Measurements from ENCODE around the gene VWA3A.
"Not testable (repeated sequence)": the region's sequence is repeated elsewhere in the genome, so short reads cannot be mapped to it uniquely, and the experiment has no call there.

The VWA3A gene, protein sequence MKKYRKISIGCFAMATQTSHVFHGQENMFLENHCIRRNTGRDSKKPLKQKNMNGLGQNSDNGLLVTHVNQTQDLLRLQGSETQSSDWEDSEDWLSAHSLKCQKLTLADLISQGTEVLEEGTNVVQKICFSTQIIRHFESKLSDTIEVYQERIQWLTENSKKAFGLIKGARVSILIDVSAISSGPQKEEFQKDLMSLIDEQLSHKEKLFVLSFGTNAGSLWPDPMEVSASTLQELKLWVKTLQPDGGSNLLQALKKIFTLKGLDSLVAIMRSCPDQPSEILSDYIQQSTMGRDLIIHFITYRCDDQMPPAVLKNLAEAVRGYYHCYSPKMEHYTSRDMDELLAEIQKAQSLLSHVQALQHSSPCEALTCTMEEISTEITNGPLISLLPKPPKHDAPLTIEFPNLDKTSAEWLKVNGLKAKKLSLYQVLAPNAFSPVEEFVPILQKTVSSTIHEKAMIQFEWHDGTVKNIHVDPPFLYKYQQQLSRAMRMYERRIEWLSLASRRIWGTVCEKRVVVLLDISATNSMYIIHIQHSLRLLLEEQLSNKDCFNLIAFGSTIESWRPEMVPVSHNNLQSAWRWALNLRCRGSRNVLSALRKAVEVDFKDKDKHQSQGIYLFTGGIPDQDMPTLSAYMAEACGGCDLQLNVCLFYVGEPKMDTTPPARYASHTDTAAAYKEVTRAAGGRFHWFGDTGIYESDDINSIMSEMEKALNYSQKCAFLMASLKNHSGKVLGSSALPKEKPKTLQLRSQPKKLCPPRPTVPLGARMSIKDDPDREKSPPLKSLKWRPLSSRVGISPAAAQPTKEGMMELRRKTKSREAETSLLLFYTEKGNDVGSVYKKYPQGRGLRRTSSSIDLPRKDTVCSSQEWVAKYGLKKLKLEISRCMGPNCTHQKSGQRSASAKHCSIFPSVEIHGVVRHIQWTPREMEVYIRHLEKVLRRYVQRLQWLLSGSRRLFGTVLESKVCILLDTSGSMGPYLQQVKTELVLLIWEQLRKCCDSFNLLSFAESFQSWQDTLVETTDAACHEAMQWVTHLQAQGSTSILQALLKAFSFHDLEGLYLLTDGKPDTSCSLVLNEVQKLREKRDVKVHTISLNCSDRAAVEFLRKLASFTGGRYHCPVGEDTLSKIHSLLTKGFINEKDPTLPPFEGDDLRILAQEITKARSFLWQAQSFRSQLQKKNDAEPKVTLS

DNA sequence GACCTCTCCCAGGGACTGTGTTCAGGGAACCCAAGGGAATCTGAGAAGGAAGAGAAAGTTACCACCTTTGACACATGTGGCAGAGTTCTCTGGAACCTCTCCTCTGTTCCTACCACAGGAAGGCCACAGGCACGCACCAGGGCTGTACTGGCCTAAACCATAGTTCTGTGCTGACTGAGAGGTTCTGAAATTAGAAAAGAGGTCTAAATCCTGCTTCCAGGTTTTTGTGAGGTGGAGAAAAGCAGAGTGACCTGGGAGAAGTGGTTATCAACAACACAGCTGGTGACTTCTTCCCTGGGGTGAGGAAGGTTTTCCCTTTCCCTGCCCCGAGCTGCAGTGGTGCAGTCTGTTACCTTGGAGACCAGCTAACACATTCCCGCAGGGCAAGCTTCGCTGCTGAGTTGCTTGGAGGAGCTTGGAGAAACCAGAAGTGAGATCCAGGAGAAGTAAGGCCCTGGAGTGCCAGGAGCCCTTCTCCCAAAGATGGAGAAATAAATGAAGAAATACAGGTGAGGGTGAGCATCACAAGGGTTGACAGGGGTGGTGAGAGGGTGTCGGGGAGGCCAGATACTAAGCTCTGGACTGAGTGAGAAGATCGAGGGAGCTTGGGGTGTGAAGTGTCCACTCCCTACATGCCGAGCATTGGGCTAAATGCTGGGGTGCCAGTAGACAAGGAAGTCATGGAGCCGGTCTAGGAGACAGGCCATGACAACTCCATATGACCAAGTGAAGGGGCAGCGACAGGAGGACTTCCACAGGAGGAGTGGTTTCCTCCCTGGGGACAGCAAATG lies at the start of gene VWA3A:
Gene VWA3A (plus strand): TSS at position 399 of the 791 bp plus-strand sequence. CDS start 97 bp downstream, at position 496.
- DNase-seq: no peak

DNA sequence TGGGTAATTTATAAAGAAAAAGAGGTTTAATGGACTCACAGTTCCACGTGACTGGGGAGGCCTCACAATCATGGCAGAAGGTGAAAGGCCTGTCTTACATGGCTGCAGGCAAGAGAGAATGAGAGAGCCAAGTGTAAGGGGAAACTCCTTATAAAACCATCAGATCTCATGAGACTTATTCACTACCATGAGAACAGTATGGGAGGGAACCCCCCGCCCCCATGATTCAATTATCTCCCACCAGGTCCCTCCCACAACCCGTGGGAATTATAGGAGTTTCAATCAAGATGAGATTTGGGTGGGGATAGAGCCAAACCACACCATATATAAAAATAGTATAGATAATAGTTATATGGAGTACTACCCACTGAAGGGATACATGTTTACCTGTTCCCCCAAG lies 48.5 kb upstream of the VWA3A start:
- DNase-seq: not testable (repeated sequence)

DNA sequence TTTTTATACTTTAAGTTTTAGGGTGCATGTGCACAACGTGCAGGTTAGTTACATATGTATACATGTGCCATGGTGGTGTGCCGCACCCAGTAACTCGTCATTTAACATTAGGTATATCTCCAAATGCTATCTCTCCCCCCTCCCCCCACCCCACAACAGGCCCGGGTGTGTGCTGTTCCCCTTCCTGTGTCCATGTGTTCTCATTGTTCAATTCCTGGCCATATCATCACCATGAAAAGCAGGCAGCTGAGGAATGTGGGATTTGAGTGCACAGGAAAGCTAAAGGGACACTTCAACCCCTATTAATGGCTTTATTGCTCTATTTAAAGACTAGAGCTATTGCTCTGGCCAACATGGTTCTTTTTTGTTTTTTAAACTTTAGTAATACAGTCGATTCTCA lies 46.5 kb upstream of the VWA3A start:
- not testable (repeated sequence) for DNase-seq

DNA sequence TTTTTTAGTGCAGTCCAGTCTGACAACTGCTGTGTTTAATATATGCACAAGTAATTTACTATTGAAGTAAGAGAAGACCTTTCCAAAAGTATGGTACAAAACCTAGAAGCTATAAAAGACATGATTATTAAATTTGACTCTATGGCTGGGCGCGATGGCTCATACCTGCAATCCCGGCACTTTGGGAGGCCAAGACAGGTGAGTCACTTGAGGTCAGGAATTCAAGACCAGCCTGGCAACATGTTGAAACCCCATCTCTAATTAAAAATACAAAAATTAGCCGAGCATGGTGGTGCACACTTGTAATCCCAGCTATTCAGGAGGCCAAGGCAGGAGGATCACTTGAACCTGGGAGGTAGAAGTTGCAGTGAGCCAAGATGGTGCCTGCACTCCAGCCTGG lies 41.4 kb upstream of the VWA3A start:
- no peak for DNase-seq

DNA sequence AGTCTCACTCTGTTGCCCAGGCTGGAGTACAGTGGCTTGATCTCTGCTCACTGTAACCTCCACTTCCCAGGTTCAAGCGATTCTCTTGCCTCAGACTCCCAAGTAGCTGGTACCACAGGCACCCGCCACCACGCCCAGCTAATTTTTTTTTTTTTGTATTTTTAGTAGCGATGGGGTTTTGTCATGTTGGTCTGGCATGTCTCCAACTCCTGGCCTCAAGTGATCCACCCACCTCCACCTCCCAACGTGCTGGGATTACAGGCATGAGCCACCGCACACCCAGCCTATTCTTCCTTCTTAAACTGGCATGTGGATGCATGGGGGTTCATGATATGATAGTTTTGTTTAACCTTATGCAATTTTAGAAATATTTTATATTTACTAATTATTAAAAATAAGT lies 39.4 kb upstream of the VWA3A start:
- DNase-seq: no peak

DNA sequence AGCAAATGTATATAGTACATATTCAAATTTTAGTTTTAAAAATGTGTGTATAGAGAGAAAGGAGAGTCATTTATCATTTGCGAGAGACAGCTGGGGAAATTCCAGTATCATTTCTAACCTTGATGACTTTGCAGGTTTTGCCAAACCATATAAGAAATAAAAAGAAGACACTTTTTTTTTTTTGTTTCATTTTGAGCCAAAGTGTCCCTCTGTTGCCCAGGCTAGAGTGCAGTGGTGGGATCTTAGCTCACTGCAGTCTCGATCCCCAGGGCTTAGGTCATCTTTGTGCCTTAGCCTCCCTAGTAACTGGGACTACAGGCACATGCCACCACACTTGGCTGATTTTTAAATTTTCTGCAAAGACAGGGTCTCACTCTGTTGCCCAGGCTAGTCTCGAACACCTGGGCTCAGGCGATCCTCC lies 38.4 kb upstream of the VWA3A start:
- DNase-seq: no peak

DNA sequence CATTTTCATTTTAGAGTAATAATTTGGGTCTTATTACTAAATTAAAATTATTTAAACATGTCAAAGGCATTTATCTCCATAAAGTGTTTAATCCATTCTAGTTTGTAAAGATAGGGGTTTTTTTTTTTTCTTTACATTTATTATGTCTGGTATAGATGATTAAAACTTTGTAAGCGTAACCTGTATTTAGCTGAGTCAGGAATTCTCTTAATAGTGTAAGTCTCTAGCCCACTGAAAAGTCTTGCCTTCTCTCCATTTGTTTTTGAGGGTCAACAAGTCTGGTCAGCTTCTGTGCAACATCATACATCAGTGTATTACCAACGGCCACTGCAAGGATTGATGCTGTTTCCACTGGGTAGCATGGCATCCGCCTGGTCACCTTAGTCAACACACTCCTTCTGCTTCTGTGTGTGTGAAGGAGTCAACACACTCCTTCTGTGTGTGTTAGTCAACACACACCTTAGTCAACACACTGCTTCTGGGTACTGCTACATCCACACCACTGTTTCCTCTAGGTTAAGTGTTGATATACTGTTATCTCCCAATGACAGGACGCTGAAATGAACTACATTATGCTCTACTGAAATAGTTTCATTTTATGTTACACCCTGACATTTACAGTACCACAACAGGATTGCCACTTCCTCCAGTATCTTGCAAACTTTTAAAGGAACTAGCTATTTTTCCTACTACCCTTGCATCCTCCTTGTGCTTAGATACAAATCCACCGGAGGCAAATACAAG lies 37.3 kb upstream of the VWA3A start:
- no peak for DNase-seq

DNA sequence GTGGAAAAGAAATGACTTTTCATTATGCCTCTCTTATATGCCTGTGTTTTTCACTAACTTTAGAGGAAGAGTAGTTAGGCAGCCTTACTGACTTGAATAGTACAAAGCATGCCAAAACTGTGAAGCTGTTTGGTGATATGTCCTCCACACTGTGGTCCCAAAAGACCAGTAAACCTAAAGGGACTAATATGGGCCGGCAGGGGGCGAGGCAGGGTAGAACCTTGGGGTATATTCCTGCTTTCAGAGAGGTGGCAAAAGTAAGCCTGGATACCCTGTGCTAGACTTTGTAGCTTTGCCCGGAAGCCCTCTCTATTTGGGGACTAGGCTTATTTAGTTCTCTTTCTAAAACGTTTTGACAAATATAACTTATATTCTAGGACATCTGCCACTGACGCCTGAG lies 36.5 kb upstream of the VWA3A start:
- DNase-seq: no peak

DNA sequence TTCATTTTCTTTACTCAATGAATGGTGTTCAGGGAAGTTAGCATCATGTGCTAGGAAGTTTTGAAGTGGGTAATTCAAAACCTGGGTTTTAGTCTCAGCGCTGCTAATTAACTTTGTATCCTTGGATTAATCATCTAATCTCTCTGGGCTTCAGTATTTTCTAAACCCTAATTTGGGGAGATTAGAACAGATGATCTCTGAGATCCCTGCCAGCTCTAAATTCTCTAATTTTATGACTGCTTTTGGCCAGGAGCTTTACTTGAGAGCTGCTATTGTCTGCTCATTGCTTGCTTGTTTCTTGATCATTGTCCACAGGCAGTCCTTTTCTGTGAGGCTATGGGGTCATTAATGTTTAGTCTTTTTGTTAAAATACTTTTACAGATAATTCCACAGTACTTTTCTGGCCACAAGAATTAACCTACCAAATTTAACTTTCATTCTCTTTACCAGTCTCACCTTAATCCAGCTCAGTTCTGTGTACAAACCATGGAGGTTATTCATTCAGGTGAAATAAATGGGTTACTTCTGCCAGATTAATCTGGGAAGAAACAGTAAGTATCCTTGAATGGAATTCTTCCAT lies 28.4 kb upstream of the VWA3A start:
- no peak for DNase-seq

DNA sequence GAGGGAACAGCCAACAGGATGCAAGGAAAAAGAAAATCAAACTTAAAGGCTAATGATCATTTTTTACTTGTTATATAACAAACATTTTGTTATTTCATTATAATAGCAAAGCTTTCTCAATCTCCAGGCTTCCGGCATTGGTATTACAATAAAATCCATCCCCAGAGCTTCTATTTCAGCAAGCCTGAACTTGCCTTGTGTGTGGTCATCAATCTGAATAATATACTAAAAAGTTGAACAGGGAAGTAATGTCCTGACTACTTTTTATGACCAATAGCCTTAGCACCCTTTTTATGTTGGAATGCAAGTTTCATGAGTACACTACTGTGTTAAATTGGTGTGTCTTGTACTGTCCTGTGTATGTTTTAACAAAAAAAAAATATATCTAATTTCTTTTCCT lies 27.1 kb upstream of the VWA3A start:
- no peak for DNase-seq

DNA sequence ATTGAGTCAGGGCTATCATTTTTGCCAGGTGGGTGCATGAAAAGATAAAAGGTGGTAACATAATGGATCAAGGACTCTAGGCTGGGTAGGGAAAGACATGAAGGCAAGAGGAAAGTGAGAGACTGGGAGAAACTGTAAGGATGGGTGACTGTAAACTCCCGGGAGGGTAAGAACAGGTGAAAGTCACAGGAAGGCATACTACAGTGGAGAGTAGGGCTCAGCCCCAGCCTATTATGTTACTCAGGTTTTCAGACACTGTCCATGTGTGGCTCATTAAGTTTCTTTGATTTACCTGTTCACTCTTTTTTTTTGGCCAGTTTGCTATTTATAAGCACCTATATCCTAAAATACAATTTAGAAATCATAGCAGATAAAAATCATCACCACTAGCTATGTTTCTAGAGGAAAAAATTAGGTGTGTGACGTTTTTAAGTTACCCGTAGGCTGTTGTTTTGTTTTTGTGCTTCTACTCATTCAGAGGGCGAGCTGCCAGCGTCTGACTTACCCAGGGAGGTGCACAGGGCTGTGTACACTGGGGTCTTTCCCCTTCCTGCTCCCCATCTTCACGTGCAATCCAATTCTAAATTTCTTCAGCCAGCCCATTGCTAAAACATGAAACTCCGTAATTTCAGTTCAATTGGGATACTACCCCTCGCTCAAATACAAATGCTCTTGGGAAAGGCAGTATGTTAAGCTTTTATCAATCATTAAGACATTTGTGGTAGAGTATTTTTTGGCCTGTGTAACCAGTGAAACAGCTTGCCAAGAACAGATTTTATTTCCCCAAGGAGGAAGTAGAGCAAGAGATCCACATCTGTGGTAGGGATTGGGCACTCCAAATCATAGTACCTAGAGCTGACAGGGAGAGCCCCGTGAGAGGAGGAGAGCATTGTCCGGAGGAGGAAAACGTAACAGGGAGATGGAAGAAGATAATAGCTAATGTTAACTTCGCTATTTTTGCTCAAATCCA lies 21.7 kb upstream of the VWA3A start:
- peak; percentile 69 for DNase-seq

DNA sequence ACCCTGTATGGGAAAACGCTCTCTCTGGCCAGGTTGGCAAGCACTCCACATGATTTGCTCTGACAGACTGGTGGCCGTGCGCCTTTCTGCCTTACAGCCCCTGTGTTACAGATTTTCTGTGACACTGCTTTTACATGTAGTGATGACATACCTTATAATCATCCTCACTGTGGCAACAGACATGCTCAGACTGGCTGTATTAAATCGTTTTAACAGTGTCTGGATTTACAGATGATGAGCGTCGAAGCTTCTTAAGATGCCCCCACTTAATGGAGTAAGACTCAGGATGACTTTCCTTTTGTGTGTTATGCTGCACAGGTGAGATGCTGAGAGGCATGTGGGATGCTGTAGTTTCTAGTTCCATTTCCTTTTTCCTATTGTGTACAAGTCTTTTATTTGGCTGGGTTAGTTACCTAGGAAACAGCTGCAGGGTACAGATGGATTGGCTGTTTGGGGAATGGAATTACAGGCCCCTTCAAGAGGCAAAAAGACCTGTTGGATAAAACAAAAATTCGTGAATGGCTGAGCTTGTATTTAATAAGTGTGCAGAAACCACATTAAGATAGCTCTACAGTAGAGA lies 20.9 kb upstream of the VWA3A start:
- DNase-seq: no peak

DNA sequence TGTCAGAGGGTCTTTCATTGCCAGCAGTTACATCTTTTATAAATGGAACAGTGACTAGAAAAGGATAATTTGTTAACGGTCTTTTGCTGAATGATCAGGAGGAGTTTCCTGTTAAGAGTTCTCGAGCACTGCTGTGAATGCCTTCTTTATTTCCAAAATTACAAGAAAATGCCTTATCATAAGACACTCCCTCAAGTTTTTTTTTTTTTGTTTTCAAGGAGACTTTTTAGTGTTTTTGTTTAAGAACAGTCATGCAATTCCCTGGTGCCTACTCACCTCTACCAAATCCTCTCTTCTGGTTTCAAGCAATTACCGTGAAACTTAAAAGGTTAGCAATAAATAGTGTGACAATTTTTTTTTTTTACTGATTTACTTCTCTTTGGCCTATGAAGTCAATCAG lies 19.0 kb upstream of the VWA3A start:
- no peak for DNase-seq

DNA sequence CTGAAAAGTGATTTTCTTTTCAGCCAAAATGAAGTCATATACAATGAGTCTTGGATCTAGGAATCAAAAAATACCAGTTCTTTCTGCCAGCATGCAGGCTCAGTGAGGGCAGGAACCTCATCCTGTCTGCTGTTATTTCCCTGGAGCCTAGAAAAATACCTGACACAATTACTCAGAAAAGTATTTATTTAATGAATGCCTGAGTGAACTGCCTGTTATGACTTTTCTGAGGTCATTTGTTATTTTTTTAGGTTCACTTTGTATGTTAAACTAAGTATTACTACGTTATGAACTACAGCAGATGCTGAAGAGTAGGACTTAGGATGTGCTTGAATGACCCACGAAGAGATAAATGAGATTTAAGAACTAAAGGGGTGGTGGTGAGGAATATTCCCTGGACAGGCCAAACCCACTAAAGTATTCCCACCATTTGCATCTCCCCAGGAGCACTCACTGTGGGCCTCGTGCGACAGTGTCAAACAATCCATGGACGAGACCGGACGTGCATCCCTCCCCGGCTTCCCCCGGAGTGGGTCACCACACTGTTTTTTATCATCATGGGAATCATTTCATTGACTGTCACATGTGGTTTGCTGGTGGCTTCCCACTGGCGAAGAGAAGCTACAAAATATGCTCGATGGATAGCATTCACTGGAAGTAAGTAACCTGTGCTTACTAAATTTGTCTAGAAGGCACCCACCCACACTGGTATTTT lies 17.1 kb upstream of the VWA3A start:
- no peak for DNase-seq

DNA sequence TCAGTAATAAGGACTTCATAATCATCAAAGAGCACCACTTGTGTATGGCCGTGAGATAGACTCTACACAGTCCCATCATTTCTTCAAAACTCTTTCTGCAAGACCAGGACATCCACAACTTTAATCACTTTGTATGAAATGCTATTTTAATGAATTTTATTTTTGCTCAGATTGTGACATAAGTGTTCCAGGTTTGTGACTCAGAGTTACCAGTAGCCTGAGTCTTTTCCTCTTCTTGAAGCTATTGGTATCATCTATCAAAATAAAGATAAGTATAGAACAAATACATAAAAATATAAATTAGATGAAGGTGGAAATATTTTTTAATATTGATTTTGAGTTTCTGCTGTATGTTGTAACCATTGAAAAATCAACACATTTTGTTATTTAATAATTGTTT lies 16.6 kb upstream of the VWA3A start:
- DNase-seq: no peak

DNA sequence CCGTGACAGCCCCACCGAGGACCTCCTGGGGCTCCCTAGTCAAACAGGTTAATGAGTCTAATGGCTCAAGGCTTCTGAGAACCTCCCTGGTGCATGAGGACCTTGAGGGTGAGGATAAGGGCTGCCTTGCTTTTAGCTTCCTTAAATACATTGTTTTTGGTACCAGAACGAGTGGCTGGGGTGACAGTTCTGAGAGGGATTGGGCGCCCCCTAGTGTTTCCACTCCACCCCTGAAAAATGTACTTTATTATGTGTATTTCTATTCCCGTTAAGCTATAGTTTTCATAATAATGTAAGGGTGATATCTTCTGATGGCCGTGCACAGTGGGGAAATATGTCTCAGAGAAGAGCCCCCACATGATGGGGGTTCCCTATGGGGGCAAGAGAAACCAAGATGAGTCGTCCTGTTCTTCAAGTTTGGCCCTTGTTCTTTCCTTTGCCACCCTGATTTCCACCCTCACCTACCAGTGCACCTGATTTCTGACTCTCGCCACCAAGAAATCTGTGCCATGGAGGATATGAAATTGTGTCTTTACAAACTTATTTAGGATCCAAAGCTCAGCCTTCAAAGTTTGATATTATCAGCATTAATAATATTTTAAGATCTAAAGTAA lies 14.5 kb upstream of the VWA3A start:
- peak; percentile 14 for DNase-seq

DNA sequence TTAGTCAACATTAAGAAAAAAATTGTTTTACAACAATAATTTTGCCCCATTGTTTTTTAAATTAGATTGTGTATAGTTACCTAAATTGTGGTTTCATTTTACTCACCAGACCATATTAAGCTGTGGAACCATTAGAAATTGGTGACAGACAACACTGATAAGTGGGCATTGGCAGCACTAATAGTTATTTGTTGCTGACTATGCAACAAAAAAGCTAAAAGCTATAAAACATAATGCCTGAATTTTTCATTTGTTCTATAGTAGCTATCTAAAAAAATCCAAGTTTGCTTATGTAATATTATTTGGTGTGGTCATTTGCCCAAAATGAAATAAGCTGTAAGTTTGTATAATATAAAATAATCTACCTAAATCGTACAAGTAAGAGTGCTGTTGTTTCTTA lies 13.7 kb upstream of the VWA3A start:
- DNase-seq: no peak

DNA sequence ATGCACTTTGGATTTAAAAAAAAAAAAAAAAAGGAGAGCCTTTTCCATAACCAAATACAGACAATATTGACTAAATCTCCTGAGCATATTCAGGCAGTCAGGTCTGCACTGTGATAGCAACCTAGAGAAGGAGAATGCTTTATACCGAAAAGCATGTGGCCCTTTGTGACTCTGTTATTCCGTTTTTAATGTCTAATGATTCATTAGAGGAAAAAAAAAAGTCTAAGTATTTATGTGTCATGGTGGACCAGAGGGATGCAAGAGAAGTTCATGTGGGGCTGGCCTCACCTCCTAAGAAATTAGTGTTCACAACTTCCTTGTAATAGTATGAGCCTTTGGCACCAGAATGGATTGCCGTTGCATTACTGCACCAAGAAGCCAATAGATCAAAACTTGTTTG lies 11.3 kb upstream of the VWA3A start:
- DNase-seq: no peak

DNA sequence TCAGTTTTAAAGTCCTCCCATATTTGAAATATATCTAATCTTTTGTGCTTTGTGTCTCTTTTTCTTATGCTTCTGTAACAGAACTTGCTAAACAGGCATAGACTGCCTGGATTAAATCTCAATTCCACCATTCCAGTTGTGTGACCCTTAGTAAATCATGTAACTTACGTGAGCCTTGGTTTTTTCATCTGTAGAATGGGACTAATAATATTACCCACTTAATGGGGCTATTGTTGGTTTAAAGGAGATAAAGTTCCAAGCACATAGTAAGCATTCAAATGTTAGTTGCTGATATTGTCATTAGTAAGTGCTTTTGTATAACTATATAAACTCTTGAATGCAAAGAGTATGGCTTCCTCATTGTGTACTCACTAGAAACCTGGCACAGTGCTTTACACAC lies 5.9 kb upstream of the VWA3A start:
- DNase-seq: no peak
